B cell (primary cell): ENCODE results near the gene BICDL2. TPM values are rescaled to one million over a fixed set of nuclear protein-coding genes. Genes with fewer than 3 reads are reported as not detected.

Experiments used
- ATAC-seq: fragments of 200-7000 bp; cut with Tn5 transposase; one replicate; pipeline ENCODE4 v1.10.0; 2021; ENCODE audit warnings: low read depth, mild to moderate bottlenecking, moderate number of reproducible peaks, moderate library complexity
- CTCF ChIA-PET: fragments of 350-600 bp; sonication (Branson Sonifier 250); formaldehyde crosslinking; loops from one replicate; lab custom pipeline; 2021; ENCODE audit warnings: antibody characterized with exemption, inconsistent platforms; lab: Charles Lee
- POLR2A ChIA-PET: fragments of 350-600 bp; sonication (Branson Sonifier 250); formaldehyde crosslinking; loops from one replicate; lab custom pipeline; 2021; ENCODE audit warnings: antibody characterized with exemption; lab: Charles Lee
- DNase-seq: peaks from one replicate; pipeline ENCODE4 v3.0.0; 2013
- H2AFZ ChIP-seq: 2 replicates; pipeline ENCODE4 v1.6.1; 2012; ENCODE audit warnings: mild to moderate bottlenecking, low read depth, low read length; ENCODE audit not compliant: insufficient read depth, poor library complexity, severe bottlenecking
- H3K27ac ChIP-seq, 2 donors: 1 replicate in 1 of 2; 2 replicates in 1 of 2; pipeline ENCODE4 v1.5.1; 2012 to 2013; ENCODE audit warnings: low read length in 2 of 2, mild to moderate bottlenecking in 2 of 2, moderate library complexity in 1 of 2
- H3K27me3 ChIP-seq, 4 experiments: fragments of 200-600 bp in 1 of 4; sonication (generic) in 1 of 4; replicated peaks in 1 of 4; 1 replicate in 2 of 4; 2 replicates in 2 of 4; pipeline versions ENCODE4 v1.6.1 to v1.7.0; 2013 to 2016; ENCODE audit warnings: low read length in 3 of 4, mild to moderate bottlenecking in 2 of 4, mixed read lengths in 1 of 4, moderate library complexity in 1 of 4; ENCODE audit not compliant: insufficient read depth in 4 of 4, control insufficient read depth in 3 of 4; ENCODE audit errors: control extremely low read depth in 1 of 4
- H3K36me3 ChIP-seq, 2 experiments: replicated peaks in 1 of 2; 1 replicate in 1 of 2; 2 replicates in 1 of 2; pipeline versions ENCODE4 v1.6.1 to v1.7.1; 2013; ENCODE audit warnings: low read length in 1 of 2; ENCODE audit not compliant: insufficient read depth in 2 of 2, control insufficient read depth in 1 of 2; ENCODE audit errors: control extremely low read depth in 1 of 2, extremely low read depth in 1 of 2
- H3K4me1 ChIP-seq, 2 donors: fragments of 200-600 bp in 1 of 2; sonication (generic) in 1 of 2; 1 replicate in 1 of 2; 2 replicates in 1 of 2; pipeline versions ENCODE4 v1.5.1 to v1.6.1; 2013 to 2017; ENCODE audit warnings: low read length in 2 of 2; ENCODE audit not compliant: control insufficient read depth in 2 of 2, insufficient read depth in 2 of 2
- H3K4me2 ChIP-seq: replicated peaks from 2 replicates; pipeline ENCODE3; 2012; ENCODE audit warnings: mild to moderate bottlenecking, low read depth, low read length; ENCODE audit not compliant: poor library complexity, severe bottlenecking
- H3K4me3 ChIP-seq, 5 experiments: fragments of 200-600 bp in 1 of 5; sonication (generic) in 1 of 5; 1 replicate in 3 of 5; 2 replicates in 2 of 5; pipeline versions ENCODE4 v1.5.1 to v1.7.0; 2011 to 2016; ENCODE audit warnings: low read length in 4 of 5, mild to moderate bottlenecking in 4 of 5, low read depth in 2 of 5, control low read depth in 1 of 5, moderate library complexity in 1 of 5; ENCODE audit not compliant: insufficient read depth in 1 of 5; ENCODE audit errors: control extremely low read depth in 1 of 5, extremely low read depth in 1 of 5
- H3K79me2 ChIP-seq: fragments of 200-600 bp; sonication (generic); one replicate; pipeline ENCODE4 v1.6.0; 2016; ENCODE audit warnings: low read length; ENCODE audit not compliant: control insufficient read depth, insufficient read depth
- H3K9ac ChIP-seq: fragments of 200-600 bp; sonication (generic); 2 replicates; pipeline ENCODE4 v1.6.1; 2017; ENCODE audit warnings: mild to moderate bottlenecking, low read length, moderate library complexity
- H3K9me3 ChIP-seq, 3 donors: one replicate each; pipeline versions ENCODE4 v1.6.1 to v1.7.1; 2013; ENCODE audit warnings: low read length in 2 of 3; ENCODE audit not compliant: control insufficient read depth in 2 of 3, insufficient read depth in 1 of 3; ENCODE audit errors: control extremely low read depth in 1 of 3
- H4K20me1 ChIP-seq: 2 replicates; pipeline ENCODE4 v1.6.0; 2012; ENCODE audit warnings: mild to moderate bottlenecking, low read length; ENCODE audit not compliant: insufficient read depth, control insufficient read depth, poor library complexity, severe bottlenecking
- H3K27ac Mint-ChIP-seq: one replicate; pipeline ENCODE4 v1.8.0; 2021; ENCODE audit warnings: mixed read lengths
- H3K27me3 Mint-ChIP-seq: one replicate; pipeline ENCODE4 v1.8.0; 2021; ENCODE audit warnings: mixed read lengths
- H3K4me1 Mint-ChIP-seq: one replicate; pipeline ENCODE4 v1.8.0; 2021; ENCODE audit warnings: mixed read lengths
- H3K4me3 Mint-ChIP-seq: one replicate; pipeline ENCODE4 v1.8.0; 2021; ENCODE audit warnings: mixed read lengths
- H3K9me3 Mint-ChIP-seq: one replicate; pipeline ENCODE4 v1.8.0; 2022; ENCODE audit warnings: mixed read lengths; ENCODE audit not compliant: insufficient read depth
- CTCF ChIP-seq: fragments of 200-600 bp; IDR thresholded peaks from one replicate; pipeline ENCODE4 v1.8.0; 2022; ENCODE audit warnings: antibody characterized with exemption, mild to moderate bottlenecking
- EZH2 ChIP-seq: IDR thresholded peaks from 2 replicates; pipeline ENCODE4 v1.6.1; 2012; ENCODE audit warnings: borderline replicate concordance, low read depth, mild to moderate bottlenecking, moderate library complexity, low read length; ENCODE audit not compliant: insufficient read depth, poor library complexity, severe bottlenecking
- WGBS: methylation state at CpG from one replicate; pipeline ENCODE4 v1.1.5; 2013; ENCODE audit warnings: missing lambda C conversion rate; ENCODE audit not compliant: insufficient coverage; 5-methylcytosine and 5-hydroxymethylcytosine counted together
- intact Hi-C: fragments of 100-400 bp; cut with micrococcal nuclease; formaldehyde crosslinking; loops from one replicate; pipeline ENCODE4 v1.10.0; 2022
- polyA plus RNA-seq: library from polyadenylated mRNA; depleted of rRNA; stranded (reverse); fragments of >200 nt; gene quantifications from 2 replicates; pipeline ENCODE4 v1.2.3, GENCODE V29; 2012
- total RNA-seq, 2 donors: library from RNA; stranded (reverse); fragments of 120-200 nt in 1 of 2; gene quantifications; 1 replicate in 1 of 2; 2 replicates in 1 of 2; pipeline versions ENCODE4 v1.2.3 to v1.2.4, GENCODE V29; 2013 to 2022

BICDL2 gene
- total and polyA plus RNA-seq, 2 donors (not counting 1 experiment from before 2014, with no cell fraction given), result 0.20 TPM; not detected in 1

- H3K4me2 ChIP-seq, result no peak overlapping the region
- no peak overlapping the region for H3K27ac ChIP-seq
- no peak for TF ChIP-seq EZH2
- no peak for TF ChIP-seq CTCF
- H3K4me1 ChIP-seq, result peaks cover 8 to 17% of the 10 kb centered on the region in 2 donors
- H3K27me3 ChIP-seq, result peaks cover 0 to 4% (median 0%) of the 10 kb centered on the region in 4 experiments
- H2AFZ ChIP-seq, result no peak overlapping the region
- no peak overlapping the region for H3K9ac ChIP-seq
- DNase-seq (no peak), ATAC-seq (no peak)
- no peaks in the 10 kb centered on the region for H3K79me2 ChIP-seq
- intact Hi-C loops, result no loop called here
- 88% methylated on average over 9 of the region's 9 CpGs for WGBS
- Mint-ChIP-seq H3K4me3 (no peak overlapping the region), H3K4me1 (peaks cover 10% of the 10 kb centered on the region), H3K27ac (no peak overlapping the region), H3K9me3 (no peaks in the 10 kb centered on the region), H3K27me3 (no peaks in the 10 kb centered on the region)
- no peak overlapping the region for H3K4me3 ChIP-seq
- H3K36me3 ChIP-seq, result no peaks in the 10 kb centered on the region
- ChIA-PET POLR2A (no interaction called here), CTCF (interaction anchor here (1.2 kb wide), 1 partner anchor 17 kb away, joined by 3 read pairs; no protein-coding TSS in a partner anchor)
- no peaks in the 10 kb centered on the region for H4K20me1 ChIP-seq
- H3K9me3 ChIP-seq, result no peaks in the 10 kb centered on the region
Observed at GRCh38 chr16:2987286-2987685, 49.5 kb downstream of the BICDL2 start.

DNA sequence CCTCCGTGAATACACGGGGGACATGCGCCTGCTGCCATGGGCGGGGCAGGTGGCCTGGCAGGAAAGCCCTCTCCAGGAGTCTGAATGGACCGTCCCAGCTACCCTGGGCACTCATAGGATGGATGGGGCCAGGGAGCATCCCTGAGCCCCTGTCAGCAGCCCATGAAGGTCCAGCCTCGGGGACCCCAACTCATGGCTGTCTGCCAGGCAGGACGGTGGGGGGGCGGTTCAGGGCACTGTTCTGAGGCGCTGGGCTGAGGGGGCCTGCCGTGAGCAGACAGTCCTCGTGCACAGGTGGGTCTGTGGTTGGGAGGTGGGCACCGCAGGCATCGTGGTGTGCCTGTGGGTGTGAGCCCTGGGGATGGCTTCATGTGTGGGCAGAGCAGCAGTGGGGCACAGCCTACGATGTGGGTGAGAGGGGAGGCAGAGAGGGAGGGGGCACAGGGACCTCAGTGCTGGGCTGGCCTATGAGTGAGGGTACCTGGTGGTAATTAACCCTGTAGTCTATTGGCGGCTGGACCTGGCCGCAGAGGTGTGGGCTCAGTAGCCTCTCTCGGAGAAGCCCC is 50.0 kb downstream of the BICDL2 start:
- Histone ChIP-seq H3K9me3 (no peaks in the 10 kb centered on the region), H3K4me3 (no peak overlapping the region), H2AFZ (no peak overlapping the region), H3K79me2 (no peaks in the 10 kb centered on the region), H3K36me3 (no peaks in the 10 kb centered on the region), H4K20me1 (no peaks in the 10 kb centered on the region), H3K27ac (no peak overlapping the region), H3K27me3 (peaks cover 0 to 4% (median 0%) of the 10 kb centered on the region in 4 experiments), H3K4me1 (peaks cover 8 to 21% of the 10 kb centered on the region in 2 donors), H3K4me2 (no peak overlapping the region), H3K9ac (no peak overlapping the region)
- ATAC-seq, result no peak
- no peak overlapping the region for H3K4me3 Mint-ChIP-seq
- TF ChIP-seq CTCF (no peak), EZH2 (no peak)
- WGBS, result 82% methylated on average over 16 of the region's 17 CpGs
- ChIA-PET CTCF (interaction anchor here (1.2 kb wide), 1 partner anchor 17 kb away, joined by 3 read pairs; no protein-coding TSS in a partner anchor), POLR2A (no interaction called here)
- no peak for DNase-seq
- peaks cover 12% of the 10 kb centered on the region for H3K4me1 Mint-ChIP-seq
- H3K27ac Mint-ChIP-seq, result peak overlapping the region; percentile 6
- H3K27me3 Mint-ChIP-seq, result no peaks in the 10 kb centered on the region
- intact Hi-C loops, result no loop called here
- H3K9me3 Mint-ChIP-seq, result no peaks in the 10 kb centered on the region
